Measurements from ENCODE around the gene SURF4.
A peak's percentile ranks its signal among the peaks of the same experiment; 100 is the strongest.

The SURF4 gene

DNA sequence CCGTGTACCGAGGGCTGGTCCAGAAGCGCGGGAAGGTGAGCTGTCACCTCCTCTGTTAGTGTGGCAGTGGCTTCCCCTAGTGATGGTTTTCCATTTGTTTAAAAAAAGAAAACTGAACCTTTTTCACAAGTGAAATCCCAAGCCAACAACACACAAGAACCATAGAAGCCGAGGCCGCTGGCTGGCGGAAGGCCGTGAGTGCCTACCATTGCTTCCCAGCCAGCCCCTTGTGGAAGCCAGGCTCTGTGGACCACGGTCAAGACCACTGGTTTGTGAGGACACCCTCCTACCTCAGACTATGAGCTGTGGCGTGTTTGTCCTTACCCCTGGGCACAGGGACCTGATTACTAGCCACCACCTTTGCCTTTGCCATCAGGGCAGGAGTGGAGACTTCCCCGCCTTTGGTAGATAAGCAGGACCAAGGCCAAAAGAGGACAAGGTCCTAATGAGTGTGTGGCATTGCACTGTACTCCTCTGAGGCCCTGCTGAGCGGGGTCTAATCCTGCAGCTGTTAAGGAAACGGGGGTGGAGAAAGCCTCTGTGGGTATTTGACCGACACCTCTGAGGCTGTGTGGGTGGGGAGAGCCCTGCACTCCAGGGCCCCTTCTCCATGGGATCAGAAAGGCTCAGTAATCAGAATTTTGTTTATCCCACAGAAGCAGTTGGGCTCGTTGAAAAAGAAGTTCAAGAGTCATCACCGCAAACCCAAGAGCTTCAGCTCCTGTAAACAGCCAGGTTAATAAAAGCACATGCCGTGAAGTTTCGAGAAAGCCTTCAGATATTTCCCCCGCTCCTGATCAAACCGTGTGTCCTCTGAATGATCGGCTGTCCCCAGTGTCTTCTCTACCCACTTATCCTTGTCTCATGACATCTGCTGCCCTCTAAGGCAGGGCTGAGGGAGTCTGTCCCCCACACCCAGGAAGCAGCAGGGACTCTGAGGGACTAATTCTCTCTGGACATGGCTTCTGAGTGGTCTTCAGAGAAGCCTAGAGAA, 15.2 kb downstream of the SURF4 start:
- Histone ChIP-seq H3K4me3 (ENCODE audit: low read depth, low read length) (no peak overlapping the region), H3K27ac (peak overlapping the region; percentile 68), H3K36me3 (peaks cover 67% of the 10 kb centered on the region), H3K9me3 (ENCODE audit: severe bottlenecking) (no peaks in the 10 kb centered on the region), H3K27me3 (ENCODE audit: insufficient read depth, low read depth, severe bottlenecking) (no peaks in the 10 kb centered on the region)
- peak; percentile 84 for DNase-seq
- TF ChIP-seq CTCF (IDR thresholded peaks at IDR 0.05; ENCODE audit: low read depth, low read length) = no peak

DNA sequence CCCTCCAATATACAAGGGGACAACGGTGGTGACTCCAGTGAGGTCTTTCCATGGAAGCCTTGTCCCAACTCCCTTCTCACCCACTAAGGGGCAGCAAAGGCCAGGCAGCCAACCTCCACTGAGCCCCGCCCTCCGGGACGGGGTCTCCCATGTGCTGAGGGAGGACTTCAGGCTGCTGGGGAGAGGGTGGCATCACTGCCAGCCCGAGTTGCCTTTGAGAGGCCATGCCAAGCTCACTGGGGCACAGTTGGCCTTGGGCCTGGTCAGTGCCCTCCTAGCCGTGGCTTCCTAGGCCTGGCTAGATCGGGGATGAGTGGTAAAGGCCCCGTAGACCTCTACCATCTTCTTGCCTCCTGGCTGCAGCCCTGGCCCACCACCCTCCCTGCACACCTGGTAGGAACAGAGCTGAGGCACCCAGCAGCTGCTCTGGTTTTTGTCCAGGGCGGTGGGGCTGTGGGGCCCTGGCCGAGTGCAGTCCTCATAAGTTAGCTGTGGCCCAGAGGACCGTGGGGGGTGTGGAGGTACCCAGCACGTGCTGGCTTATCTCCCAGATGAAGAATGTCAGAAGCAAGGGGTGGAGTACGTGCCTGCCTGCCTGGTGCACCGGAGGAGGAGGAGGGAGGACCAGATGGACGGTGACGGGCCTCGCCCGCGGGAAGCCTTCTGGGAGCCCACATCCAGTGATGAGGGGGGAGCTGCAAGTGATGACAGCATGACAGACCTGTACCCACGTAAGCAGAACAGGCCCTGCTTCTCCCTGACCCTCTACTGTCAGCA, 16.3 kb downstream of the SURF4 start:
- Histone ChIP-seq H3K4me3 (ENCODE audit: low read depth, low read length) (no peak overlapping the region), H3K27me3 (ENCODE audit: insufficient read depth, low read depth, severe bottlenecking) (no peaks in the 10 kb centered on the region), H3K36me3 (peaks cover 56% of the 10 kb centered on the region), H3K27ac (peak overlapping the region; percentile 68), H3K9me3 (ENCODE audit: severe bottlenecking) (no peaks in the 10 kb centered on the region)
- peak; percentile 78 for DNase-seq
- peak; percentile 90 for TF ChIP-seq CTCF (IDR thresholded peaks at IDR 0.05; ENCODE audit: low read depth, low read length)

- Histone ChIP-seq H3K9me3 (ENCODE audit: severe bottlenecking) (no peaks in the 10 kb centered on the region), H3K27ac (no peak overlapping the region), H3K36me3 (peaks cover 52% of the 10 kb centered on the region), H3K4me3 (ENCODE audit: low read depth, low read length) (no peak overlapping the region), H3K27me3 (ENCODE audit: insufficient read depth, low read depth, severe bottlenecking) (no peaks in the 10 kb centered on the region)
- no peak for DNase-seq
- TF ChIP-seq CTCF (IDR thresholded peaks at IDR 0.05; ENCODE audit: low read depth, low read length) = no peak
These were observed 18.2 kb downstream of the SURF4 start for GRCh38 chr9:133357656-133358055.

- TF ChIP-seq CTCF (IDR thresholded peaks at IDR 0.05; ENCODE audit: low read depth, low read length) = peak; percentile 36; the same call in 1 of the 2 replicates
- peaks cover 52% of the 10 kb centered on the region for H3K36me3 ChIP-seq
- peak within 1 kb of the TSS; percentile 61 for H3K4me3 ChIP-seq (ENCODE audit: low read depth, low read length)
- H3K9me3 ChIP-seq (ENCODE audit: severe bottlenecking) = no peaks in the 10 kb centered on the region
- no peaks in the 10 kb centered on the region for H3K27me3 ChIP-seq (ENCODE audit: insufficient read depth, low read depth, severe bottlenecking)
- peak; percentile 88 for DNase-seq
- H3K27ac ChIP-seq = peak within 1 kb of the TSS; percentile 78
These were observed 19.3 kb downstream of the SURF4 start, which contains the start of the genes SURF1 and SURF2 for GRCh38 chr9:133356391-133357091. Gene SURF1, minus strand, starts transcription at chr9:133356487. Its CDS starts 34 bp downstream, at chr9:133356453. Gene SURF2, plus strand, starts transcription at chr9:133356550. Its CDS starts 43 bp downstream, at chr9:133356593.

- Histone ChIP-seq H3K27me3 (ENCODE audit: insufficient read depth, low read depth, severe bottlenecking) (no peaks in the 10 kb centered on the region), H3K27ac (peak overlapping the region; percentile 59), H3K36me3 (peaks cover 52% of the 10 kb centered on the region), H3K9me3 (ENCODE audit: severe bottlenecking) (no peaks in the 10 kb centered on the region), H3K4me3 (ENCODE audit: low read depth, low read length) (peak overlapping the region; percentile 59)
- no peak for TF ChIP-seq CTCF (IDR thresholded peaks at IDR 0.05; ENCODE audit: low read depth, low read length)
- DNase-seq = no peak
These were observed 19.9 kb downstream of the SURF4 start for GRCh38 chr9:133355881-133356357.

Measured in WERI-Rb-1 (cell line).